ENCODE data around the gene CLN5. TPM values are rescaled to one million over a fixed set of nuclear protein-coding genes. Genes with fewer than 3 reads are reported as not detected.

The CLN5 gene
- total and polyA plus RNA-seq, 2 of the 13 experiments (the other 11 are each of a cell fraction or from before 2014, with no cell fraction given): 10.1 to 13.7 TPM

GRCh38 chr13:77026255-77026860 is 34.5 kb downstream of the CLN5 start (continued):
- TF ChIP-seq FOXK1 (CRISPR knock-in tag; IDR thresholded peaks at IDR 0.05; ENCODE audit: borderline replicate concordance, low read depth) (peak; percentile 62; the same call in 1 of the 2 replicates), ZNF260 (CRISPR knock-in tag; IDR thresholded peaks at IDR 0.05; ENCODE audit: borderline replicate concordance, low read depth) (no peak), ZNF570 (CRISPR knock-in tag; IDR thresholded peaks at IDR 0.05; ENCODE audit: borderline replicate concordance) (no peak), KDM2A (CRISPR knock-in tag; IDR thresholded peaks at IDR 0.05; ENCODE audit: borderline replicate concordance, low read depth) (peak; percentile 14; the same call in 1 of the 2 replicates), ZNF136 (CRISPR knock-in tag; IDR thresholded peaks at IDR 0.05; ENCODE audit: low read depth) (no peak), ZBTB4 (CRISPR knock-in tag; IDR thresholded peaks at IDR 0.05; ENCODE audit: borderline replicate concordance) (0 out of 2 replicates have a peak, but pooled peaks have one; percentile 21), HOXD1 (CRISPR knock-in tag; IDR thresholded peaks at IDR 0.05) (0 out of 2 replicates have a peak, but pooled peaks have one; percentile 35), DNMT3B (CRISPR knock-in tag; conservative IDR thresholded peaks at IDR 0.05) (no peak), ZSCAN5A (CRISPR knock-in tag; IDR thresholded peaks at IDR 0.05; ENCODE audit: borderline replicate concordance) (no peak), GMEB1 (CRISPR knock-in tag; IDR thresholded peaks at IDR 0.05; ENCODE audit: borderline replicate concordance) (peak; percentile 25; the same call in 1 of the 2 replicates), ZNF234 (CRISPR knock-in tag; conservative IDR thresholded peaks at IDR 0.05) (no peak), CBX1 (IDR thresholded peaks at IDR 0.05; ENCODE audit: low read depth) (peak; percentile 33), PAXIP1 (CRISPR knock-in tag; conservative IDR thresholded peaks at IDR 0.05) (no peak)
- TF ChIP-seq, protein P1, sequence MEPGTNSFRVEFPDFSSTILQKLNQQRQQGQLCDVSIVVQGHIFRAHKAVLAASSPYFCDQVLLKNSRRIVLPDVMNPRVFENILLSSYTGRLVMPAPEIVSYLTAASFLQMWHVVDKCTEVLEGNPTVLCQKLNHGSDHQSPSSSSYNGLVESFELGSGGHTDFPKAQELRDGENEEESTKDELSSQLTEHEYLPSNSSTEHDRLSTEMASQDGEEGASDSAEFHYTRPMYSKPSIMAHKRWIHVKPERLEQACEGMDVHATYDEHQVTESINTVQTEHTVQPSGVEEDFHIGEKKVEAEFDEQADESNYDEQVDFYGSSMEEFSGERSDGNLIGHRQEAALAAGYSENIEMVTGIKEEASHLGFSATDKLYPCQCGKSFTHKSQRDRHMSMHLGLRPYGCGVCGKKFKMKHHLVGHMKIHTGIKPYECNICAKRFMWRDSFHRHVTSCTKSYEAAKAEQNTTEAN (CRISPR knock-in tag; conservative IDR thresholded peaks at IDR 0.05): no peak

Data from HepG2 (cell line).